K562 (cell line): ENCODE measurements around the gene SLC22A23. TPM values are rescaled to one million over a fixed set of nuclear protein-coding genes. Genes with fewer than 3 reads are reported as not detected.

Source experiments
- ATAC-seq: fragments of 200-7000 bp; cut with Tn5 transposase; 3 replicates; pipeline ENCODE4 v1.9.1; 2020; ENCODE audit warnings: moderate library complexity
- BruUV-seq: library from RNA; stranded (reverse); fragments of 400-500 nt; replicated peaks from 2 replicates; lab custom pipeline; 2021; lab: Mats Ljungman, UMichigan
- CTCF ChIA-PET: fragments of 300-600 bp; formaldehyde crosslinking; extraction: SDS; loops from one replicate; lab custom pipeline; 2021; ENCODE audit warnings: low intra/inter-chr PET ratio; lab: Yijun Ruan, JAX
- POLR2A ChIA-PET: fragments of 300-600, 350-650 bp; sonication (Branson Sonifier 250); formaldehyde crosslinking; extraction: SDS; loops from one replicate; lab custom pipeline; 2021; ENCODE audit warnings: antibody characterized with exemption, inconsistent platforms; lab: Yijun Ruan, JAX
- DNase-seq, 4 experiments: peaks; one replicate each; pipeline versions ENCODE4 v3.0.0 to v3.0.0-alpha.2; 2011 to 2018; ENCODE audit warnings: low spot score in 3 of 4, mixed read lengths in 3 of 4; ENCODE audit errors: extremely low read depth in 1 of 4
- FAIRE-seq: peaks from 2 replicates; lab custom pipeline; 2011; peaks lifted over from hg19 to GRCh38; lab: Jason Lieb, UNC
- H2AFZ ChIP-seq: 2 replicates; pipeline ENCODE4 v1.6.0; 2011; ENCODE audit warnings: low read depth, low read length, control low read depth, inconsistent platforms
- H3K27ac ChIP-seq: fragments of 200-600 bp; 3 replicates; pipeline ENCODE4 v1.8.0; 2011; ENCODE audit warnings: low read depth, mild to moderate bottlenecking, control low read depth, inconsistent platforms, low read length, moderate library complexity, mixed read lengths; ENCODE audit errors: extremely low read depth
- H3K27me3 ChIP-seq, 2 experiments: fragments of 300-600 bp in 1 of 2; 2 replicates in 1 of 2; 3 replicates in 1 of 2; pipeline versions ENCODE4 v1.6.0 to v1.8.0; 2011; ENCODE audit warnings: inconsistent platforms in 2 of 2, low read length in 2 of 2, mild to moderate bottlenecking in 1 of 2, mixed read lengths in 1 of 2, moderate library complexity in 1 of 2; ENCODE audit not compliant: control insufficient read depth in 2 of 2, insufficient read depth in 2 of 2
- H3K36me3 ChIP-seq: fragments of 300-600 bp; 3 replicates; pipeline ENCODE4 v1.8.0; 2011; ENCODE audit warnings: mild to moderate bottlenecking, low read length, inconsistent platforms; ENCODE audit not compliant: control insufficient read depth, insufficient read depth
- H3K4me1 ChIP-seq, 2 experiments: fragments of 200-600 bp in 1 of 2; replicated peaks in 1 of 2; 2 replicates in 1 of 2; 3 replicates in 1 of 2; pipeline versions ENCODE4 v1.5.1 to v1.8.0; 2011; ENCODE audit warnings: inconsistent platforms in 2 of 2, low read length in 2 of 2, mild to moderate bottlenecking in 1 of 2, mixed read lengths in 1 of 2, moderate library complexity in 1 of 2; ENCODE audit not compliant: control insufficient read depth in 2 of 2, insufficient read depth in 2 of 2
- H3K4me2 ChIP-seq: 2 replicates; pipeline ENCODE4 v1.6.1; 2011; ENCODE audit warnings: low read length, control low read depth, inconsistent platforms, mixed read lengths; ENCODE audit not compliant: insufficient read depth
- H3K4me3 ChIP-seq: fragments of 200-600 bp; sonication (generic), shearing (Covaris generic); 2 replicates; pipeline ENCODE4 v1.5.1; 2016; ENCODE audit warnings: control low read depth, inconsistent platforms
- H3K79me2 ChIP-seq: fragments of 200-600 bp; 3 replicates; pipeline ENCODE4 v1.8.0; 2011; ENCODE audit warnings: low read length, inconsistent platforms; ENCODE audit not compliant: control insufficient read depth, insufficient read depth
- H3K9ac ChIP-seq, 2 experiments: 2 replicates each; pipeline versions ENCODE4 v1.6.0 to v1.6.1; 2011; ENCODE audit warnings: low read depth in 2 of 2, low read length in 2 of 2, control low read depth in 1 of 2, inconsistent platforms in 1 of 2, mild to moderate bottlenecking in 1 of 2, mixed read lengths in 1 of 2; ENCODE audit not compliant: insufficient read depth in 1 of 2
- H3K9me1 ChIP-seq: one replicate; pipeline ENCODE4 v1.6.0; 2011; ENCODE audit warnings: inconsistent platforms, mild to moderate bottlenecking, low read length, moderate library complexity; ENCODE audit not compliant: control insufficient read depth, insufficient read depth
- H3K9me3 ChIP-seq: replicated peaks from 2 replicates; pipeline ENCODE4 v1.5.1; 2011; ENCODE audit warnings: low read depth, low read length, inconsistent platforms; ENCODE audit not compliant: control insufficient read depth, insufficient read depth
- H4K20me1 ChIP-seq: replicated peaks from 2 replicates; pipeline ENCODE4 v1.6.1; 2011; ENCODE audit warnings: low read length, inconsistent platforms, mixed read lengths; ENCODE audit not compliant: control insufficient read depth, insufficient read depth
- ARID4B ChIP-seq: sonication (generic); formaldehyde crosslinking; IDR thresholded peaks from 2 replicates; pipeline ENCODE4 v1.8.0; 2022; ENCODE audit warnings: mild to moderate bottlenecking, missing genetic modification reagents
- TRIM24 ChIP-seq, 2 experiments: fragments of 450-650 bp; IDR thresholded peaks; 2 replicates each; pipeline ENCODE4 v1.6.1; 2016
- WGBS: fragments of 100-300 bp; shearing (Covaris generic); methylation state at CpG from one replicate; pipeline ENCODE4 v1.1.6; 2016; ENCODE audit warnings: low coverage, mixed read lengths; ENCODE audit not compliant: insufficient coverage; ENCODE audit errors: missing lambda C conversion rate; 5-methylcytosine and 5-hydroxymethylcytosine counted together
- in situ Hi-C: fragments of 300-500 bp; cut with MboI; formaldehyde crosslinking; loops from 4 replicates; pipeline ENCODE4 v1.15.0; 2018; ENCODE audit warnings: inconsistent platforms, mixed read lengths
- intact Hi-C: fragments of 100-400 bp; cut with micrococcal nuclease; formaldehyde crosslinking; loops from 2 replicates; pipeline ENCODE4 v1.14.2; 2022
- polyA plus RNA-seq, 8 experiments: library from polyadenylated mRNA; depleted of rRNA in 4 of 8; stranded (reverse) in 5 of 8; unstranded in 3 of 8; fragments of >200 nt; fragmentation: Nextera tagmentation in 2 of 8; fragmentation: Illumina TruSeq in 1 of 8; extraction: Ambion mirVana in 2 of 8; extraction: Trizol in 1 of 8; gene quantifications; 2 replicates each; pipeline versions ENCODE4 v1.2.1 to v1.2.3, GENCODE V29; 2011 to 2014; ENCODE audit warnings: inconsistent platforms in 1 of 8, missing spikeins in 1 of 8
- total RNA-seq, 7 experiments: library from RNA; depleted of rRNA in 6 of 7; stranded (reverse); fragments of >200 nt in 6 of 7; fragmentation: Illumina TruSeq in 2 of 7; extraction: Trizol in 2 of 7; gene quantifications; 2 replicates each; pipeline versions ENCODE4 v1.2.1 to v1.2.3, GENCODE V29; 2011 to 2021; ENCODE audit warnings: low replicate concordance in 1 of 7

SLC22A23 gene
- total and polyA plus RNA-seq, 9 of the 15 experiments (the other 6 are each of a cell fraction or from before 2014, with no cell fraction given), result 0.30 to 8.7 (median 2.5) TPM

- H3K36me3 ChIP-seq, result no peaks in the 10 kb centered on the region
- no peak overlapping the region for H3K4me3 ChIP-seq
- H3K9me3 ChIP-seq, result no peaks in the 10 kb centered on the region
- no TSS peak for BruUV-seq
- H3K79me2 ChIP-seq, result no peaks in the 10 kb centered on the region
- H3K4me2 ChIP-seq, result no peak overlapping the region
- 76% methylated on average over 14 of the region's 14 CpGs for WGBS
- no peak overlapping the region for H3K27ac ChIP-seq
- in situ Hi-C loops, result loop anchor here (10.0 kb wide), 1 partner anchor 314 kb away; no protein-coding TSS in a partner anchor
- no peaks in the 10 kb centered on the region for H3K9me1 ChIP-seq
- H3K27me3 ChIP-seq, result no peaks in the 10 kb centered on the region
- peaks cover 0 to 25% of the 10 kb centered on the region in 2 experiments; a peak in 2 of 5 replicates for H3K4me1 ChIP-seq
- no peak overlapping the region for H3K9ac ChIP-seq
- peaks cover 8% of the 10 kb centered on the region; the same call in 1 of the 2 replicates for H4K20me1 ChIP-seq
- ChIA-PET CTCF (no interaction called here), POLR2A (interaction anchor here (0.6 to 1.4 kb wide), 5 partner anchors 10 to 370 kb away, joined by 3 to 5 read pairs (median 3); no protein-coding TSS in a partner anchor)
- FAIRE-seq (no peak), ATAC-seq (no peak), DNase-seq (no peak)
- no peak overlapping the region for H2AFZ ChIP-seq
- intact Hi-C loops, result loop anchor here (10.0 kb wide), 2 partner anchors 334 to 694 kb away; no protein-coding TSS in a partner anchor
- TF ChIP-seq TRIM24 (IDR thresholded peaks at IDR 0.05) (no peak), ARID4B (CRISPR knock-in tag) (0 out of 2 replicates have a peak, but pooled peaks have one; percentile 9)
Observed at GRCh38 chr6:3280866-3281465, 175.9 kb downstream of the SLC22A23 start.
